ENCODE measurements around the gene CHKA.

GRCh38 chr11:68036717-68037239 is 84.4 kb downstream of the CHKA start:
- TF ChIP-seq REST (IDR thresholded peaks at IDR 0.05; ENCODE audit: insufficient read depth in 1 of 2, low read depth in 2 of 2, low read length in 1 of 2) (no peak), CTCF (IDR thresholded peaks at IDR 0.05) (no peak)

Measured in Panc1 (cell line).